ENCODE measurements around the gene TMEM43.

DNA sequence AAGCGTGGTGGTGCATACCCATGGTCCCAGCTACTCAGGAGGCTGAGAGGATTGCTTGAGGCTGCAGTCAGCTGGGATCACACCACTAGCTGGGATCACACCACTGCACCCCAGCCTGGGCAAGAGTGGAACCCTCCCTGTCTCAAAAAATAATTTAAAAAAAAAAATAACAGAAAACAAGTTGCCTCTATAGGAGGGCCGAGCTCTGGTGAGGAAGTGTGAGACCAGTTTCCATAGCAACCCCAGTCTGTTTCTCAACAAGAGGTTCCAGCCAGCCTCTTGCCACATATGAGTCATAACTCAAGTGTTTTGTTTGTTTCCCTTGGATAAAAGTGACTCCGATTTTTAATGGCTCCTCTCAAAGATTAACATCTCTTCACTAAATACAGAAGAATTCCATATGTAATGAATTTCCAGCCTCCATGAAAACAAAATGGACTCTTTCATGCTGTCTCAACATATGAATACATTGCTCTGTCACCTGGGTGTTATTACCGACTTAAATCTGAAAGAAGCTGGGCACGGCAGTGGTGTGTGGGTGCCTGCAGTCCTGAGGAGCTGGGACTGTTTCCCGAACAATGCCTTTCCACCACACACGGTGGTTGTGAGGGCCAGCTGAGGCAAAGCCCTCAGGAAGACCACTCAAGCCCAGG, 19.7 kb downstream of the TMEM43 start:
- TF ChIP-seq CHD4 (IDR thresholded peaks at IDR 0.05) (no peak), EZH2 (IDR thresholded peaks at IDR 0.05; ENCODE audit: borderline replicate concordance, control insufficient read depth, low read depth, low read length) (no peak), CHD2 (IDR thresholded peaks at IDR 0.05; ENCODE audit: borderline replicate concordance, low read depth, low read length) (no peak), POLR2AphosphoS5 (IDR thresholded peaks at IDR 0.05; ENCODE audit: low read length) (no peak), FOXK2 (IDR thresholded peaks at IDR 0.05) (no peak), TARDBP (IDR thresholded peaks at IDR 0.05; ENCODE audit: borderline replicate concordance) (no peak), YY1 (IDR thresholded peaks at IDR 0.05; ENCODE audit: low read depth, low read length) (no peak), DPF2 (IDR thresholded peaks at IDR 0.05) (peak; percentile 72; the same call in 1 of the 2 replicates), CREB1 (IDR thresholded peaks at IDR 0.05; ENCODE audit: low read depth) (no peak), HCFC1 (IDR thresholded peaks at IDR 0.05; ENCODE audit: low read length) (no peak)
- TF ChIP-seq, protein P1, sequence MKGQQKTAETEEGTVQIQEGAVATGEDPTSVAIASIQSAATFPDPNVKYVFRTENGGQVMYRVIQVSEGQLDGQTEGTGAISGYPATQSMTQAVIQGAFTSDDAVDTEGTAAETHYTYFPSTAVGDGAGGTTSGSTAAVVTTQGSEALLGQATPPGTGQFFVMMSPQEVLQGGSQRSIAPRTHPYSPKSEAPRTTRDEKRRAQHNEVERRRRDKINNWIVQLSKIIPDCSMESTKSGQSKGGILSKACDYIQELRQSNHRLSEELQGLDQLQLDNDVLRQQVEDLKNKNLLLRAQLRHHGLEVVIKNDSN (IDR thresholded peaks at IDR 0.05; ENCODE audit: borderline replicate concordance, extremely low read length, insufficient read depth, low read depth, low read length) = no peak
- TF ChIP-seq, protein P2, sequence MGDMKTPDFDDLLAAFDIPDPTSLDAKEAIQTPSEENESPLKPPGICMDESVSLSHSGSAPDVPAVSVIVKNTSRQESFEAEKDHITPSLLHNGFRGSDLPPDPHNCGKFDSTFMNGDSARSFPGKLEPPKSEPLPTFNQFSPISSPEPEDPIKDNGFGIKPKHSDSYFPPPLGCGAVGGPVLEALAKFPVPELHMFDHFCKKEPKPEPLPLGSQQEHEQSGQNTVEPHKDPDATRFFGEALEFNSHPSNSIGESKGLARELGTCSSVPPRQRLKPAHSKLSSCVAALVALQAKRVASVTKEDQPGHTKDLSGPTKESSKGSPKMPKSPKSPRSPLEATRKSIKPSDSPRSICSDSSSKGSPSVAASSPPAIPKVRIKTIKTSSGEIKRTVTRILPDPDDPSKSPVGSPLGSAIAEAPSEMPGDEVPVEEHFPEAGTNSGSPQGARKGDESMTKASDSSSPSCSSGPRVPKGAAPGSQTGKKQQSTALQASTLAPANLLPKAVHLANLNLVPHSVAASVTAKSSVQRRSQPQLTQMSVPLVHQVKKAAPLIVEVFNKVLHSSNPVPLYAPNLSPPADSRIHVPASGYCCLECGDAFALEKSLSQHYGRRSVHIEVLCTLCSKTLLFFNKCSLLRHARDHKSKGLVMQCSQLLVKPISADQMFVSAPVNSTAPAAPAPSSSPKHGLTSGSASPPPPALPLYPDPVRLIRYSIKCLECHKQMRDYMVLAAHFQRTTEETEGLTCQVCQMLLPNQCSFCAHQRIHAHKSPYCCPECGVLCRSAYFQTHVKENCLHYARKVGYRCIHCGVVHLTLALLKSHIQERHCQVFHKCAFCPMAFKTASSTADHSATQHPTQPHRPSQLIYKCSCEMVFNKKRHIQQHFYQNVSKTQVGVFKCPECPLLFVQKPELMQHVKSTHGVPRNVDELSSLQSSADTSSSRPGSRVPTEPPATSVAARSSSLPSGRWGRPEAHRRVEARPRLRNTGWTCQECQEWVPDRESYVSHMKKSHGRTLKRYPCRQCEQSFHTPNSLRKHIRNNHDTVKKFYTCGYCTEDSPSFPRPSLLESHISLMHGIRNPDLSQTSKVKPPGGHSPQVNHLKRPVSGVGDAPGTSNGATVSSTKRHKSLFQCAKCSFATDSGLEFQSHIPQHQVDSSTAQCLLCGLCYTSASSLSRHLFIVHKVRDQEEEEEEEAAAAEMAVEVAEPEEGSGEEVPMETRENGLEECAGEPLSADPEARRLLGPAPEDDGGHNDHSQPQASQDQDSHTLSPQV (IDR thresholded peaks at IDR 0.05) = no peak
- TF ChIP-seq, protein P3, sequence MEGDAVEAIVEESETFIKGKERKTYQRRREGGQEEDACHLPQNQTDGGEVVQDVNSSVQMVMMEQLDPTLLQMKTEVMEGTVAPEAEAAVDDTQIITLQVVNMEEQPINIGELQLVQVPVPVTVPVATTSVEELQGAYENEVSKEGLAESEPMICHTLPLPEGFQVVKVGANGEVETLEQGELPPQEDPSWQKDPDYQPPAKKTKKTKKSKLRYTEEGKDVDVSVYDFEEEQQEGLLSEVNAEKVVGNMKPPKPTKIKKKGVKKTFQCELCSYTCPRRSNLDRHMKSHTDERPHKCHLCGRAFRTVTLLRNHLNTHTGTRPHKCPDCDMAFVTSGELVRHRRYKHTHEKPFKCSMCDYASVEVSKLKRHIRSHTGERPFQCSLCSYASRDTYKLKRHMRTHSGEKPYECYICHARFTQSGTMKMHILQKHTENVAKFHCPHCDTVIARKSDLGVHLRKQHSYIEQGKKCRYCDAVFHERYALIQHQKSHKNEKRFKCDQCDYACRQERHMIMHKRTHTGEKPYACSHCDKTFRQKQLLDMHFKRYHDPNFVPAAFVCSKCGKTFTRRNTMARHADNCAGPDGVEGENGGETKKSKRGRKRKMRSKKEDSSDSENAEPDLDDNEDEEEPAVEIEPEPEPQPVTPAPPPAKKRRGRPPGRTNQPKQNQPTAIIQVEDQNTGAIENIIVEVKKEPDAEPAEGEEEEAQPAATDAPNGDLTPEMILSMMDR (IDR thresholded peaks at IDR 0.05 in 2 of 3, conservative IDR thresholded peaks at IDR 0.05 in 1 of 3; ENCODE audit: control insufficient read depth in 2 of 3, extremely low read depth in 1 of 3, insufficient read depth in 1 of 3, low read depth in 3 of 3, low read length in 3 of 3) = no peak
- TF ChIP-seq, protein P4, sequence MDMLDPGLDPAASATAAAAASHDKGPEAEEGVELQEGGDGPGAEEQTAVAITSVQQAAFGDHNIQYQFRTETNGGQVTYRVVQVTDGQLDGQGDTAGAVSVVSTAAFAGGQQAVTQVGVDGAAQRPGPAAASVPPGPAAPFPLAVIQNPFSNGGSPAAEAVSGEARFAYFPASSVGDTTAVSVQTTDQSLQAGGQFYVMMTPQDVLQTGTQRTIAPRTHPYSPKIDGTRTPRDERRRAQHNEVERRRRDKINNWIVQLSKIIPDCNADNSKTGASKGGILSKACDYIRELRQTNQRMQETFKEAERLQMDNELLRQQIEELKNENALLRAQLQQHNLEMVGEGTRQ (IDR thresholded peaks at IDR 0.05; ENCODE audit: borderline replicate concordance, low read depth, low read length) = no peak
